ENCODE measurements around the gene OR5P2.

Gene OR5P2

GRCh38 chr11:7749456-7749855, 47.3 kb downstream of the OR5P2 start:
- no peaks in the 10 kb centered on the region for H3K4me1 Mint-ChIP-seq
- H3K27ac Mint-ChIP-seq, result no peak overlapping the region
- no peak overlapping the region for H3K4me3 Mint-ChIP-seq
- H3K36me3 Mint-ChIP-seq, result no peaks in the 10 kb centered on the region
- no peaks in the 10 kb centered on the region for H3K9me3 Mint-ChIP-seq
- DNase-seq (ENCODE audit: low spot score in 2 of 2) (no peak), ATAC-seq (no peak)

Data from stimulated activated effector memory CD8-positive, alpha-beta T cell treated with anti-CD3 and anti-CD28 coated beads, Interleukin-12 subunit alpha, Interleukin-12 subunit beta, amount 100 ng/mL, for 72 hours (primary cell).